H4 (cell line): ENCODE measurements around the gene RLF. TPM values are rescaled to one million over a fixed set of nuclear protein-coding genes. Genes with fewer than 3 reads are reported as not detected.

Experiments
- DNase-seq: peaks from one replicate; pipeline ENCODE4 v3.0.0-alpha.2; 2015; ENCODE audit warnings: low spot score
- total RNA-seq: library from RNA; depleted of rRNA; stranded (reverse); fragments of >200 nt; shearing (Covaris generic); gene quantifications from 2 replicates; pipeline ENCODE4 v1.2.3, GENCODE V29; 2014; rRNA removed

RLF gene
- total RNA-seq, 1 experiment from 2014 or later, result 12.7 TPM

GRCh38 chr1:40272653-40273213 is 111.5 kb downstream of the RLF start:
- DNase-seq, result no peak

DNA sequence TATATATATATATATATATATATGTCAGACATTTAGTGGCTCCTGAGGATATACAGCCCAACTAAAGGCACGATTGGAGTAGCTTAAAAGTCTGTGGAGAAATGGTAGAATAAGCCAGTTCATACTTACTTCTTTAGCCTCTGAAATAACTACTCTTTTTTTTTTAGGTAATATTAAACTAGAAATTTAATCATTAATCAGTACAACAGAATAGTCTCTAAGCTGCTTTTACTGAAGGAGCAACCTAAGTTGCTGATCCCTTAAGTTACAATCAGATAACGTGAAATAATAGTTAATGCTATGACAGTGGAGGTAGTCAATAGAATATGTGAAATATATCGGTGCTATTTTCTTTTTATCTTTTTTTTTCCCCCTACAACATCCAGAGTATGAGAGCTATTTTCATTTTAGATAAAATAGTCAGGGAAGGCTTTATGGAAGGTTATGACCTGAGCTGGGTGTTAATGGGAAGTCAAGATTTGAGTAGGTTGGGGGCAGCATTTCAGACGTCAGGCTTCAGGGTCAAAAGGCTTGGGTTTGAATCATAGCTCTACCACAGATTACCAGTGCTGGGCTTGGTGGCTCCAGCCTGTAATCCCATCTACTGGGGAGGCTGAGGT is 112.5 kb downstream of the RLF start:
- DNase-seq, result no peak

GRCh38 chr1:40274331-40274730 is 113.1 kb downstream of the RLF start:
- DNase-seq, result no peak

DNA sequence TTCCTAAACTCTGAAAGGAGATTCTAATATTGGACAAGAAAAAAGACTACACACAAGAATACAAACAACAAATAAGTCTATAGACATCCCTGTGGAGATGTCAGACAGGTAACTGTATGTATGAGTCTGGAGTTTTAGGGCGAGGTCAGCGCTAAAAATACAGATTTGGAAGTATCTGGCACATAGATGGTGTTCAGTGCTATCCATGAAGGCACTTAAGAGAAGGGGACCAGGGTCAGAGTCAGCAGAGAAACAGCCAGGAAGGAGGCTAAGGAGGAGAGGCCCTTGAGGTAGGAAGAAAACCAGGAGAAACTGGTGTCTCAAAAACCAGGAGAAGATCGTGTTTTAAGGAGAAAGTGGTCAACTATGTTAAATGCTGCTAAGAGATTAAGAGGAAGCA is 114.9 kb downstream of the RLF start:
- DNase-seq, result no peak

- DNase-seq, result no peak
Measured at GRCh38 chr1:40281853-40282252, 120.7 kb downstream of the RLF start.

Other genes with a start within 250 kb of the RLF start
- 8.5 and 9.5 TPM in 2 replicates for gene MFSD2A, start 206.2 kb upstream of the RLF start, total RNA-seq
- 315 and 362 TPM in 2 replicates for gene CAP1, start 120.7 kb upstream of the RLF start, total RNA-seq
- gene PPT1, start 64.1 kb upstream of the RLF start, total RNA-seq, result 146 and 157 TPM in 2 replicates
- gene TMCO2, start 86.5 kb downstream of the RLF start, total RNA-seq, result not detected in 2 replicates
- gene ZMPSTE24, start 96.8 kb downstream of the RLF start, total RNA-seq, result 88.5 and 123 TPM in 2 replicates
- gene COL9A2, start 155.9 kb downstream of the RLF start, total RNA-seq, result 0.85 and 1.6 TPM in 2 replicates
- 23.1 and 24.1 TPM in 2 replicates for gene SMAP2, start 212.3 kb downstream of the RLF start, total RNA-seq